Stimulated activated CD4-positive, alpha-beta T cell treated with anti-CD3 and anti-CD28 coated beads, Interleukin-1b, Interleukin-23, amount 100 ng/mL, for 4 hours (primary cell): Measurements from ENCODE around the gene AIG1.

ENCODE experiments used
- DNase-seq, 2 donors: peaks; one replicate each; pipeline ENCODE4 v3.0.0-alpha.2; 2020; ENCODE audit warnings: low read depth in 2 of 2

The AIG1 gene

GRCh38 chr6:143362192-143362558 is 301.5 kb downstream of the AIG1 start:
- no peak for DNase-seq

- DNase-seq: no peak
These were observed 302.6 kb downstream of the AIG1 start for GRCh38 chr6:143363299-143363698.

- DNase-seq: no peak
These were observed 307.7 kb downstream of the AIG1 start for GRCh38 chr6:143368426-143368825.

GRCh38 chr6:143369971-143370370 is 309.3 kb downstream of the AIG1 start:
- DNase-seq: no peak

- no peak for DNase-seq
These were observed 310.2 kb downstream of the AIG1 start for GRCh38 chr6:143370812-143371370.

GRCh38 chr6:143372199-143372882 is 311.7 kb downstream of the AIG1 start:
- no peak for DNase-seq

GRCh38 chr6:143374014-143374413 is 313.3 kb downstream of the AIG1 start:
- DNase-seq: no peak

GRCh38 chr6:143375022-143375585 is 314.4 kb downstream of the AIG1 start:
- no peak for DNase-seq

GRCh38 chr6:143376375-143376774 is 315.7 kb downstream of the AIG1 start:
- DNase-seq: no peak

- no peak for DNase-seq
These were observed 316.2 kb downstream of the AIG1 start for GRCh38 chr6:143376861-143377260.

GRCh38 chr6:143385636-143386035 is 324.9 kb downstream of the AIG1 start:
- DNase-seq: no peak

- no peak for DNase-seq
These were observed 329.6 kb downstream of the AIG1 start for GRCh38 chr6:143390278-143390677.
